Heart left ventricle (tissue), 16 donors: ENCODE results near the gene ADGRD2. TPM values are rescaled to one million over a fixed set of nuclear protein-coding genes. Genes with fewer than 3 reads are reported as not detected.

Experiments used
- ATAC-seq, 4 donors: fragments of 200-7000 bp; cut with Tn5 transposase; one replicate each; pipeline ENCODE4 v1.9.1; 2020 to 2022; ENCODE audit warnings: moderate library complexity in 4 of 4, mild to moderate bottlenecking in 3 of 4, moderate number of reproducible peaks in 1 of 4
- DNase-seq, 5 donors: peaks; one replicate each; pipeline ENCODE4 v3.0.0-alpha.2; 2020
- H3K27ac ChIP-seq, 12 donors: fragments of 200-600 bp; sonication (generic) in 4 of 12; one replicate each; pipeline versions ENCODE4 v1.5.0 to v1.8.0; 2016 to 2022; ENCODE audit warnings: mild to moderate bottlenecking in 2 of 12
- H3K27me3 ChIP-seq, 9 donors: fragments of 200-600 bp; sonication (generic) in 2 of 9; one replicate each; pipeline versions ENCODE4 v1.5.1 to v1.8.0; 2016 to 2022; ENCODE audit warnings: mild to moderate bottlenecking in 3 of 9
- H3K36me3 ChIP-seq, 9 donors: fragments of 200-600 bp; sonication (generic) in 2 of 9; one replicate each; pipeline versions ENCODE4 v1.5.0 to v1.8.0; 2018 to 2022; ENCODE audit warnings: mild to moderate bottlenecking in 2 of 9
- H3K4me1 ChIP-seq, 12 donors: fragments of 200-600 bp; sonication (generic) in 4 of 12; one replicate each; pipeline versions ENCODE4 v1.5.0 to v1.8.0; 2016 to 2022; ENCODE audit warnings: mild to moderate bottlenecking in 3 of 12
- H3K4me3 ChIP-seq, 12 donors: fragments of 200-600 bp; sonication (generic) in 4 of 12; one replicate each; pipeline versions ENCODE4 v1.5.0 to v1.8.0; 2017 to 2022; ENCODE audit warnings: mild to moderate bottlenecking in 9 of 12, moderate library complexity in 4 of 12
- H3K9me3 ChIP-seq, 12 donors: fragments of 200-600 bp; sonication (generic) in 4 of 12; one replicate each; pipeline versions ENCODE4 v1.5.0 to v1.8.0; 2016 to 2022; ENCODE audit warnings: mild to moderate bottlenecking in 1 of 12
- CTCF ChIP-seq, 12 donors: fragments of 200-600 bp; sonication (generic) in 4 of 12; IDR thresholded peaks; one replicate each; pipeline versions ENCODE4 v1.5.0 to v1.8.0; 2018 to 2022; ENCODE audit warnings: antibody characterized with exemption in 12 of 12, mild to moderate bottlenecking in 5 of 12
- POLR2A ChIP-seq, 2 donors: fragments of 450-650 bp; IDR thresholded peaks; one replicate each; pipeline ENCODE4 v1.6.1; 2017; ENCODE audit warnings: antibody characterized with exemption in 2 of 2, mild to moderate bottlenecking in 2 of 2, moderate library complexity in 2 of 2
- WGBS, 4 donors: extraction: QIAGEN DNeasy Blood & Tissue Kit in 2 of 4; methylation state at CpG; one replicate each; pipeline versions ENCODE4 v1.1.5 to v1.1.7; 2013 to 2018; 5-methylcytosine and 5-hydroxymethylcytosine counted together
- intact Hi-C, 10 donors: fragments of 100-400 bp; cut with DNase I; formaldehyde crosslinking; loops; one replicate each; pipeline versions ENCODE4 v1.11.1 to v1.14.2; 2022
- polyA plus RNA-seq, 2 donors: library from polyadenylated mRNA; stranded (reverse); fragments of 200-250 nt; gene quantifications; one replicate each; pipeline ENCODE4 v1.2.3, GENCODE V29; 2013
- total RNA-seq, 9 donors: library from RNA; depleted of rRNA in 2 of 9; stranded (reverse); fragments of >200 nt in 2 of 9; fragmentation: NEBNext Ultra II Directional in 3 of 9; extraction: Animal tissue kit (Norgen Biotek cat#: 25700) in 3 of 9; gene quantifications; one replicate each; pipeline versions ENCODE4 v1.1.0 to v1.2.4, GENCODE V29; 2016 to 2023
- donor health status: ischemic (EF 13 %, LVEDD 7.1; RV severe dilation, severe dysfunction).
- donor health status: healthy with polysubstance abuse.
- donor health status: DM: no; HTN: yes; CAD: no.
- donor health status: DM: no; HTN: no; CAD: no.
- donor health status: ischemic (EF 25% LVEDD 6.9; RV normal size, moderate dysfunction).
- donor health status: ischemic (EF 25% LVEDD 5.7; RV mildly dilated, moderate dysfunction).
- donor health status: healthy.
- donor health status: DM: yes; HTN: yes; CAD: no.
- donor health status: ischemic (EF 35%, LVEDD 5.7; RV mildly dilated, moderate dysfunction).
- donor health status: nonischemic (EF 11% LVEDD 7.7; RV severe dilation, severe dysfunction).
- donor health status: DM: yes; HTN: yes; CAD: no.
- donor health status: PGD.
- donor health status: ischemic (EF 29% LVEDD 5.4; RV normal size, mild dysfunction).
- donor health status: nonischemic (EF 23%, LVEDD 6.1; RV moderate dilation, normal function).

ADGRD2 gene
- total and polyA plus RNA-seq, 11 donors: not detected

DNA sequence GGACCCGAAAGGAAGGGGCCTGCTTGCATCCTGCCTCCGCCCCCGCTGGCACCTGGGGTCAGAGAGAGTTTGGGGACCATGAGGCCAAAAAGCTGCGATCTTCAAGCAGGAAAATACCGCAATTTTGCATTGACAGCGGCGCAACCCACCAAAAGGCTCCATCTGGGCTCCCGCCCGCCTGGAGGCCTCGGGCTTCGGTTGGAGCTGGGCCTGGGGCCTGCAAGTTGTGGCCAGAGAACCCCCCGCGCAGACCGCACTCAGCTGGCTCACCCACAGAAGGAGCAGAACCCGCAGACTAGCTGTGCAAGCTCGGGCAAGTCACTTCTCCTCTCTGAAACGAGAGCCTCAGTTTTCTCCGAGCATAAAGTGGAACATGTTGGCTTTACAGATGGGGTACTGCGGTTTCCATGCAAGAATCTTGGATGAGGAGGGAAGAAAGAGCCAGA, 55.7 kb downstream of the ADGRD2 start:
- ATAC-seq (no peak), DNase-seq (peak in 1 of 5 donors; percentile 16)
- H3K36me3 ChIP-seq: no peaks in the 10 kb centered on the region
- H3K27me3 ChIP-seq: peaks cover 22 to 50% (median 46%) of the 10 kb centered on the region in 9 donors
- intact Hi-C loops: no loop called here
- TF ChIP-seq CTCF (IDR thresholded peaks at IDR 0.05) (no peak), POLR2A (IDR thresholded peaks at IDR 0.05) (no peak)
- whole genome bisulfite sequencing, 4 donors: 80 to 91% (median 84%) methylated on average over 19 of the region's 19 CpGs
- no peak overlapping the region for H3K4me3 ChIP-seq
- H3K9me3 ChIP-seq: no peaks in the 10 kb centered on the region
- no peak overlapping the region for H3K27ac ChIP-seq
- peaks cover 0 to 23% (median 4%) of the 10 kb centered on the region in 12 donors for H3K4me1 ChIP-seq

DNA sequence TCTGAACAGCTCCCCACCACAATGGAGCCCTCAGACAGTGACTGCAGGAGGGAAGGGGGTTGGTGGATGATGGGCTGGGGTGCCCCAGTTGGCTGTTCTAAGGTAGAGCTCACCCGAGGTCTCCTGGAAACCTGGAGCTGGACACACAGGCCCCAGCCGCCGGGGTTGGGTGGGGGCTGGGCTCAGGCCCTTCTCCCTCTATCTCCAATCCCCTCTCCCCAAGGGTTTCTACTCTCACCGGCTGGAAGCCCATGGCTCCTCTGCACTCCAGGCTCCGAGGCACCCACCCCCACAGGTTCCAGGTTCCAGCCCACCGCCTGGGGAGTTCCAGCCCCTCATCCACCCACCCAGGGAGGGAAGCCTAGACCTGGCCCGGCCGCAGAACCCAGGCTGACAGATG, 56.2 kb downstream of the ADGRD2 start:
- peaks cover 20 to 45% (median 41%) of the 10 kb centered on the region in 9 donors for H3K27me3 ChIP-seq
- DNase-seq (no peak), ATAC-seq (no peak)
- intact Hi-C loops: no loop called here
- no peak overlapping the region for H3K27ac ChIP-seq
- H3K4me1 ChIP-seq: peaks cover 0 to 23% (median 4%) of the 10 kb centered on the region in 12 donors
- H3K4me3 ChIP-seq: no peak overlapping the region
- no peak for TF ChIP-seq CTCF (IDR thresholded peaks at IDR 0.05)
- no peak for TF ChIP-seq POLR2A (IDR thresholded peaks at IDR 0.05)
- no peaks in the 10 kb centered on the region for H3K36me3 ChIP-seq
- 81 to 86% (median 83%) methylated on average over 4 to 8 of the region's 8 CpGs for WGBS, 4 donors
- H3K9me3 ChIP-seq: no peaks in the 10 kb centered on the region

DNA sequence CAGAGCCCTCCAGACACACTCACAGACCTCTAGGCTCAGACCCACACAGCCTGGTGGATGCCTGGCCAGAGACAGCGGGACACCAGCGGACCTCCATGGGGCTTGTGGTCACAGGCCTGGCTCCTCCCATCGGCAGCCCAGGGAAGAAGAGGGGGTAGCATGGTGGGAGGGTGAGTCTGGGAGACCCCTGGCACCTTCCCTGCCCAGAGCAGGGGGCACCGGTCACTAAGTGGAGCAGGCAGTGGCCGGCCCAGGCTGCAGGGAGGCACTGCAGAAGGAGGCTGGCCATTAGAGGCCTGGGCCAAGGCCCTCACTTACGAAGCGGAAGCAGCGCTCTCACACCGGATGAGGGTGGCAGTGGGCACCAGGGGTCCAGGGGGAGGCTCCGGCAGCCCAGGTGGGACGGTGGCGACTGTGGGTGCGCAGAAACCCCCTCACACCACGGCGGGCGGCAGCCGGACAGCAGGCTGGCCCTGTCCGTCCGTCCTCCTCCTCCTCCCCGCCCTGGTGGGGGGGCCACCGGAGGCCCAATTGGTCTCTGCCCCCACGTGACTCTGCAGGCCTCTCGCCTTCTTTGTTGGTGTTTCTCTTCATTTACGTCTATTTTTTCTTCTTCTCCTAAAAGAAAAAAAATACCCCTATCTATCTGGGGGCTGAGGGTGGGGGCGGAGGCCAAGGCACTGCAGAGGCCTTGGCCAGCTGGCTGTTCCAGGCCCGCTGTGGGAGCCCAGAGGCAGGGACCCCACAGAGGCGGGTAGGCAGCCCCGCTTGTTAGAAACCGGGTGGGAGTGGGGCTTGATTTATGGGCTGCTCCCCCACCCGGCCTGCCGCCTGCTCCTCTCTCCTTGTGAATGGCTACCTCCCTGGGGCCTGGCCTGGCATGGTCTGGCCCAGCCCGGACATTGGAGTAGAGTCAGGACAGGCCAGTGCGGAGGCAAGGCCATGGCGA, 57.0 kb downstream of the ADGRD2 start, which contains the start of gene NR5A1:
Gene NR5A1, minus strand, starts transcription at position 469 of the 949 bp plus-strand sequence. CDS start 4,004 bp downstream, outside the sequence.
- Histone ChIP-seq H3K4me1 (peaks cover 0 to 26% (median 4%) of the 10 kb centered on the region in 12 donors), H3K9me3 (no peaks in the 10 kb centered on the region)
- intact Hi-C loops: no loop called here

More for the DNA sequence above, 57.0 kb downstream of the ADGRD2 start, which contains the start of gene NR5A1:
- Histone ChIP-seq H3K27me3 (peaks cover 19 to 37% (median 33%) of the 10 kb centered on the region in 9 donors), H3K4me3 (no peak within 1 kb of the TSS), H3K36me3 (no peaks in the 10 kb centered on the region), H3K27ac (no peak within 1 kb of the TSS)
- DNase-seq (no peak), ATAC-seq (no peak)
- TF ChIP-seq POLR2A (IDR thresholded peaks at IDR 0.05): no peak
- TF ChIP-seq CTCF (IDR thresholded peaks at IDR 0.05): no peak
- 93 to 96% (median 94%) methylated on average over 26 to 34 of the region's 34 CpGs for WGBS, 4 donors
